KMS-11 (cell line): ENCODE measurements around the gene NUDT16.

Experiments used
- H2AFZ ChIP-seq: fragments of 200-600 bp; sonication (generic); 2 replicates; pipeline ENCODE4 v1.6.1; 2016; ENCODE audit warnings: antibody characterized with exemption, mixed run types, low read depth
- H3K27ac ChIP-seq: fragments of 200-600 bp; sonication (generic); 2 replicates; pipeline ENCODE4 v1.6.1; 2016; ENCODE audit warnings: mild to moderate bottlenecking, mixed run types
- H3K27me3 ChIP-seq: fragments of 200-600 bp; sonication (generic); 2 replicates; pipeline ENCODE4 v1.6.1; 2017; ENCODE audit warnings: mild to moderate bottlenecking, low read depth, mixed run types, moderate library complexity; ENCODE audit not compliant: insufficient read depth
- H3K36me3 ChIP-seq: fragments of 200-600 bp; sonication (generic); 2 replicates; pipeline ENCODE4 v1.6.1; 2017; ENCODE audit warnings: mild to moderate bottlenecking, mixed run types; ENCODE audit not compliant: insufficient read depth
- H3K4me1 ChIP-seq: fragments of 200-600 bp; sonication (generic); 2 replicates; pipeline ENCODE4 v1.6.1; 2016; ENCODE audit warnings: mild to moderate bottlenecking, low read depth, mixed run types; ENCODE audit not compliant: poor library complexity, severe bottlenecking
- H3K4me2 ChIP-seq: fragments of 200-600 bp; sonication (generic); 2 replicates; pipeline ENCODE4 v1.7.0; 2016; ENCODE audit warnings: mild to moderate bottlenecking, mixed run types
- H3K4me3 ChIP-seq: fragments of 200-600 bp; sonication (generic); IDR thresholded peaks from 2 replicates; pipeline ENCODE4 v1.6.1; 2017; ENCODE audit warnings: low read depth, low read length, mixed read lengths; ENCODE audit not compliant: insufficient read depth
- H3K79me2 ChIP-seq: fragments of 200-600 bp; sonication (generic); 2 replicates; pipeline ENCODE4 v1.6.1; 2016; ENCODE audit warnings: low read depth, mixed run types; ENCODE audit not compliant: insufficient read depth
- H3K9ac ChIP-seq: fragments of 200-600 bp; sonication (generic); 2 replicates; pipeline ENCODE4 v1.6.1; 2016; ENCODE audit warnings: mild to moderate bottlenecking, mixed run types
- H4K20me1 ChIP-seq: fragments of 200-600 bp; sonication (generic); 2 replicates; pipeline ENCODE4 v1.6.1; 2016; ENCODE audit warnings: mild to moderate bottlenecking, mixed run types; ENCODE audit not compliant: insufficient read depth
- TF ChIP-seq, protein P1 (sequence below): fragments of 200-600 bp; sonication (generic); conservative IDR thresholded peaks from 2 replicates; pipeline ENCODE4 v1.6.1; 2017; ENCODE audit warnings: low read depth, mild to moderate bottlenecking, antibody characterized with exemption, low read length, moderate library complexity, mixed read lengths

Gene NUDT16

DNA sequence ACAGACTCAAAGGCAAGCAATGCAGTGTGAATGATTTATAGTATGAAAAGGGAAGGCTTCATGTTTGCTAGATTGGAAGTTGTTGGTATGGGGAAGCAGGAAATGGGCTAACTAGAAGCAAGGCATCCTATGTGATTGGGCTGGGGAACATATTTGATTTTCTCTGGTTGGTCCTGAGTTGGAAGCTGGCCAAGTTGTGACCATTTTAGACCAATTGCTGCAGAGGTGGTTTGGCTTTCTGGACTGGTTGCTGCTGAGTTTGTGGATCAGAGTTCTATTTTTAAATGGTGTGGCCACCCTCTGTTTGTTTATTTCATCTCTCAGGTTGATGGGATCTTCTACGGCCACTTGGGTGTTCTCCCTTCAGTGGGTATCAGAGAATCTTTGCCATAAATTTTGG, 39.7 kb downstream of the NUDT16 start:
- no peak overlapping the region for H2AFZ ChIP-seq
- no peaks in the 10 kb centered on the region for H4K20me1 ChIP-seq
- no peaks in the 10 kb centered on the region for H3K36me3 ChIP-seq
- no peak overlapping the region for H3K4me3 ChIP-seq
- H3K9ac ChIP-seq: no peak overlapping the region
- no peaks in the 10 kb centered on the region for H3K79me2 ChIP-seq
- H3K4me1 ChIP-seq: peaks cover 22% of the 10 kb centered on the region
- no peak overlapping the region for H3K27ac ChIP-seq
- no peaks in the 10 kb centered on the region for H3K27me3 ChIP-seq
- TF ChIP-seq, protein P1, sequence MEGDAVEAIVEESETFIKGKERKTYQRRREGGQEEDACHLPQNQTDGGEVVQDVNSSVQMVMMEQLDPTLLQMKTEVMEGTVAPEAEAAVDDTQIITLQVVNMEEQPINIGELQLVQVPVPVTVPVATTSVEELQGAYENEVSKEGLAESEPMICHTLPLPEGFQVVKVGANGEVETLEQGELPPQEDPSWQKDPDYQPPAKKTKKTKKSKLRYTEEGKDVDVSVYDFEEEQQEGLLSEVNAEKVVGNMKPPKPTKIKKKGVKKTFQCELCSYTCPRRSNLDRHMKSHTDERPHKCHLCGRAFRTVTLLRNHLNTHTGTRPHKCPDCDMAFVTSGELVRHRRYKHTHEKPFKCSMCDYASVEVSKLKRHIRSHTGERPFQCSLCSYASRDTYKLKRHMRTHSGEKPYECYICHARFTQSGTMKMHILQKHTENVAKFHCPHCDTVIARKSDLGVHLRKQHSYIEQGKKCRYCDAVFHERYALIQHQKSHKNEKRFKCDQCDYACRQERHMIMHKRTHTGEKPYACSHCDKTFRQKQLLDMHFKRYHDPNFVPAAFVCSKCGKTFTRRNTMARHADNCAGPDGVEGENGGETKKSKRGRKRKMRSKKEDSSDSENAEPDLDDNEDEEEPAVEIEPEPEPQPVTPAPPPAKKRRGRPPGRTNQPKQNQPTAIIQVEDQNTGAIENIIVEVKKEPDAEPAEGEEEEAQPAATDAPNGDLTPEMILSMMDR: no peak
- H3K4me2 ChIP-seq: 0 out of 2 replicates have a peak overlapping the region, but pooled peaks have one; percentile 1

DNA sequence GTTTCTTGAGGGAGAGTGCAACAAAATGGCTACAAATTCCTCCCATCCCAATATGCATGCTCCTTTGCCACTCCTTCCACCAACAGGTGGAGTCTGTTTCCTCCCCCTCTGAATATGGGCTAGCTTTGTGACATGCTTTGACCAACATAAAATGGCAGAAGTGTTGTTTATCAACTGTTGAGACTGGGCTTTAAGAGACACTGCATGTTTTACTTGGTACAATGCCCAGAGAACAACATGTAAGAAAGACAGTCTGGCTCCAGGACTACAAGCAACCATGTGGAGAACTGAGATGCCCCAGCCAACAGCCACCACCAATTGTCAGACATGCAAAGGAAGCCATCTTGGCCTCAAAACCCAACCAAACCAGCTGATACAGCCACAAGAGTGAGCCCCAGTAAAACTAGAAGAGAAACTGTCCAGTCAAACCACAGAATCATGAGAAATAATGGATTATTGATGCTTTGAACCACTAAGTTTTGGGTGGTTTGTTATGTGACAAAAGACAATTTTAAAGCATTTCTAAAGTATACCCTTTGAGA, 40.5 kb downstream of the NUDT16 start:
- Histone ChIP-seq H3K4me1 (peaks cover 22% of the 10 kb centered on the region), H3K36me3 (no peaks in the 10 kb centered on the region), H3K9ac (no peak overlapping the region), H3K79me2 (no peaks in the 10 kb centered on the region), H3K4me3 (no peak overlapping the region), H3K4me2 (peak overlapping the region; percentile 1; the same call in 1 of the 2 replicates), H4K20me1 (no peaks in the 10 kb centered on the region), H2AFZ (peak overlapping the region; percentile 47; the same call in 1 of the 2 replicates), H3K27me3 (no peaks in the 10 kb centered on the region), H3K27ac (no peak overlapping the region)
- TF ChIP-seq, protein P1: no peak

DNA sequence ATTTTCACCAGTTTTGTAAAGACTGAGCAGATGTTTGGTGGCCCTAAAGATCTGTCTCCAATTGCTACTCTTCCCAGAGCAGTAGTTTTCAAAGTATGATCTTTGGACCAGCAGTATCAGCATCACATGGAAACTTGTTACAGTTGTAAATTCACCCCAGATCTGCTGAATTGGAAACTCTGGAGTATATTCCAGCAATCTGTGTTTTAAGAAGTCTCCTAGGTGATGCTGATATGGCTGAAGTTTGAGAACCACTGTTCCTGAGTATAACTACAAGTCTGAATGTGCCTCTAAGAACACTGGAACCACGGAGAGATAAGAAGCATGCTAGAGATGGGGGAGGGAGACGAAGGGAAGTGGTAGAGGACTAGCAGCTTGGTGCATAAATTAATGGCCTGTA, 45.7 kb downstream of the NUDT16 start:
- H3K36me3 ChIP-seq: no peaks in the 10 kb centered on the region
- peaks cover 9% of the 10 kb centered on the region for H3K4me1 ChIP-seq
- H3K9ac ChIP-seq: no peak overlapping the region
- no peak overlapping the region for H3K4me2 ChIP-seq
- no peaks in the 10 kb centered on the region for H3K79me2 ChIP-seq
- TF ChIP-seq, protein P1: no peak
- H3K4me3 ChIP-seq: no peak overlapping the region
- no peak overlapping the region for H3K27ac ChIP-seq
- H4K20me1 ChIP-seq: no peaks in the 10 kb centered on the region
- H2AFZ ChIP-seq: no peak overlapping the region
- no peaks in the 10 kb centered on the region for H3K27me3 ChIP-seq

DNA sequence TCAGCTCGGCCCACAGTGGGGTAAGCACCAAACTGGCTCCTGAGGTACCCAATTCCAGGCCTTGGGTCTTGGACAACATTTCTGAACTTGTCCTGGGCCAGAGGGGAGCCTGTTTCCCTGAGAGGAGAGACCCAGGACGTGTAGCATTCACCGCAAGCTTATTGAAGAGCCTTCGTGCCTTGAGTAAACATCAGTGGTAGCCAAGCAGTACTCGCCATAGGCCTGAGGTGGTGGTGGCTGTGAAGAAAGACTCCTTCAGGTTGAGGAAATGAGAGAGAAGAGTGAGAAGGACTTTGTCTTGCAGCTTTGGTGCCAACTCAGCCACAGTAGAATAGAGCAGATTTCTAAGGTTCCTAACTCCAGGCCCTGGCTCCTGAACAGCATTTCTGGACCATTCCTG, 50.2 kb downstream of the NUDT16 start:
- Histone ChIP-seq H3K4me2 (no peak overlapping the region), H3K27me3 (no peaks in the 10 kb centered on the region), H3K36me3 (no peaks in the 10 kb centered on the region), H3K79me2 (no peaks in the 10 kb centered on the region), H2AFZ (no peak overlapping the region), H3K4me1 (no peaks in the 10 kb centered on the region), H3K4me3 (no peak overlapping the region), H4K20me1 (no peaks in the 10 kb centered on the region), H3K9ac (no peak overlapping the region), H3K27ac (no peak overlapping the region)
- TF ChIP-seq, protein P1: no peak
